Fibroblast of peridontal ligament (primary cell): ENCODE results near the gene SLC25A34.

Experiments used
- DNase-seq: peaks from one replicate; pipeline ENCODE4 v3.0.0-alpha.2; 2010; ENCODE audit errors: extremely low read depth

The SLC25A34 gene

GRCh38 chr1:15775706-15776105 is 39.6 kb downstream of the SLC25A34 start:
- no peak for DNase-seq

DNA sequence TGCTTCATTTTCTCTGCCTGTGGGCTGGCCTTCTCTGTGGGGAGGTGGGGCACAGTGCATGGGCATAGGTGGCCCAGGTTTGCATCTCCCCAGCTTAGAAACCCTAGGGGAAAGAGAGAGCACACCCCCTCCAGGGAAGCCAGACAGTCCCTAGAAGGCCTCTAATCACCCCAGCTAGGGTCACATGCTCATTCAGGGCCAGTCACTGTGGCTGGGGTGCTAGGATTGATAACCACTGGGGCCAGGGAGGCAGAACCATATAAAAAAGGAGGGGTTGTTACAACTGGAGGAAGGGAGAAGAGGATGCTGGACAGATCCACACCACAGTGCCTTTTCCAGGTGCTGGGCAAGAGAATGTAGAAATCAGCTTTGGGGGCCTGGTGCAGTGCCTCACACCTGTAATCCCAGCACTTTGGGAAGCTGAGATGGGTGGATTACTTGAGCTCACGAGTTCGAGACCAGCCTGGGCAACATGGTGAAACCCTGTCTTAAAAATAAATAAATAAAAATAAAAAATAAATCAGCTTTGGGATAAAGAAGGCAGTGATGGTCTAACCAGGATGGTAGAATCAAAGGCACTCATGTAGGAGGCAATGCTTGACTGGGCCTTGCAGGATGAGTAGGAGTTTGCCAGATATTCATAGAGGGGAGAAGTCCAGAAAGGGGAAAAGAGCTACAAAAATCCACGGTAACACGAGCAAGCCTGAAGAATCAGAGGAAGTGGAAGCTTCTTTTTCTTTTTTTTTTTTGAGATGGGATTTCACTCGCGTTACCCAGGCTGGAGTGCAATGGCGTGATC is 42.0 kb downstream of the SLC25A34 start:
- DNase-seq, result no peak

DNA sequence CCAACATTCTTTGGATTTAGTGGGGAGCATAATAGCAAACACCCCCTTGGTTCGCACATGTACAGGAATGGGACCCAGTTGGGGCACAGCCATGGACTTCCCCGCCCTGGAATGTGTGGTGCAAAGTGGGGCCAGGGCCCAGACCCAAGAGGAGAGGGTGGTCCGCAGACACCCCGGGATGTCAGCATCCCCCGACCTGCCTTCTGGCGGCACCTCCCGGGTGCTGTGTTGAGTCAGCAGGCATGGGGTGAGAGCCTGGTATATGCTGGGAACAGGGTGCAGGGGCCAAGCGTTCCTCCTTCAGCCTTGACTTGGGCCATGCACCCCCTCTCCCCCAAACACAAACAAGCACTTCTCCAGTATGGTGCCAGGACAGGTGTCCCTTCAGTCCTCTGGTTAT is 49.6 kb downstream of the SLC25A34 start:
- DNase-seq, result no peak

DNA sequence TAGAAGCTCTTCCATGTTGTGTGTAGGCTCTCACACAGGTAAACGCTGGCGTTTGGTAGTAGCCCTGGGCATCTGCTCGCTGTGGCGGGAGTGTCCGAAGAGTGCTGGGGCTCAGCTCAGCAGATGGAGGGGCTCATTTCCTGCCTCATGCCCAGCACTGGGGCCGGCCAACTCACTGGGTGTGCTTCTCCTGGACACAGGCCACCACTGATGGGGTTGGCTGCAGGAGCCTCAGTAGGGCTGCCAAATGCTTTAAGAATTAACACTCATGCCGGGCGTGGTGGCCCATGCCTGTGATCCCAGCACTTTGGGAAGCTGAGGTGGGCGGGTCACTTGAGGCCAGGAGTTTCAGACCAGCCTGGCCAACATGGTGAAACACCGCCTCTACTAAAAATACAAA is 50.5 kb downstream of the SLC25A34 start:
- DNase-seq, result peak; percentile 30

DNA sequence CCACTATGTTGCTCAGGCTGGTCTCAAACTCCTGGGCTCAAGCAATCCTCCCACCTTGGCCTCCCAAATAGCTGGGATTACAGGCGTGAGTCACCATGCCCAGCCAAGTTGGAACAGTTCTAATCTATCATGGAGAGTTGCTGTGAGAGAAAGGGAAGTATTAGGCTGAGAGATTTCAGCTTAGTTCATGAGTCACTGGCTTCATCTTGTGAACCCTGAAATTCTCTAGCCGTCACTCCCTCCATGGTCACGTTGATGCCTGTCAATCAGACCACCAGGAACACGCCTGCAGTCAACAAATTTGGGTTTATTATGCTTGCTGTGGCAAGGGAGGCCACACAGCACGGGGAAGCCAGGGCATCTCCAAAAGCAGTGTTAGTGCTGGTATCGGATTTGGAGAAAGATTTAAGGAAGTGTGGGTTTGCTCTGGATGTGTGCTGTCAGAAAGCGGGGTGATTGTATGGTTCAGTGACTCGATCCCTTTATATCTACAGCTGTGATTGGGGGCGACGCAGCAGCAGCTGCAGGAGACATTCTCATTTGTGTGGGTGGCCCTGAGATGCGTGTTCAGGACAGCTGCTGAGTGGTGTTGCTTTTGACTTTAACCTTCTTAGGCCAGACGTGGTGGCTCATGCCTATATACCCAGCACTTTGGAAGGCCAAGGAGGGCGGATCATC is 52.7 kb downstream of the SLC25A34 start:
- DNase-seq, result peak; percentile 35
